HCT116 (cell line): ENCODE data around the gene CD3G. TPM values are rescaled to one million over a fixed set of nuclear protein-coding genes. Genes with fewer than 3 reads are reported as not detected.

ENCODE experiments used
- ATAC-seq: fragments of 200-7000 bp; cut with Tn5 transposase; 2 replicates; pipeline ENCODE4 v1.9.1; 2020; ENCODE audit warnings: mild to moderate bottlenecking, moderate library complexity
- BruUV-seq: library from RNA; stranded (reverse); fragments of 400-500 nt; replicated peaks from 2 replicates; lab custom pipeline; 2021; lab: Mats Ljungman, UMichigan
- CTCF ChIA-PET: fragments of 300-600 bp; sonication (Branson Sonifier 250); formaldehyde crosslinking; loops from one replicate; lab custom pipeline; 2021; ENCODE audit warnings: antibody characterized with exemption; lab: Charles Lee
- POLR2A ChIA-PET: fragments of 300-600, 350-600 bp; sonication (Branson Sonifier 250); formaldehyde crosslinking; loops from one replicate; lab custom pipeline; 2021; ENCODE audit warnings: antibody characterized with exemption; lab: Charles Lee
- RAD21 ChIA-PET, 2 experiments: fragments of 300-600 bp; sonication (Branson Sonifier 250); formaldehyde crosslinking; loops; one replicate each; lab custom pipeline; 2023; ENCODE audit warnings: low total read pairs in 2 of 2; ENCODE audit not compliant: uncharacterized antibody in 2 of 2, unreplicated experiment in 2 of 2, low non-redundant PET in 1 of 2; lab: Charles Lee
- DNase-seq: peaks from one replicate; pipeline ENCODE4 v3.0.0-alpha.2; 2010; ENCODE audit warnings: low read depth, low spot score
- H2AFZ ChIP-seq: fragments of 200-600 bp; shearing (Covaris generic), sonication (generic); 2 replicates; pipeline ENCODE4 v1.6.1; 2017; ENCODE audit warnings: low read depth, mixed run types, mixed read lengths, antibody characterized with exemption, low read length; ENCODE audit not compliant: poor library complexity, severe bottlenecking
- H3K27ac ChIP-seq: 2 replicates; pipeline ENCODE4 v1.5.1; 2012; ENCODE audit warnings: low read depth, low read length
- H3K27me3 ChIP-seq: fragments of 200-600 bp; sonication (generic); 2 replicates; pipeline ENCODE4 v1.6.1; 2016; ENCODE audit warnings: mixed run types, low read length, mixed read lengths; ENCODE audit not compliant: insufficient read depth
- H3K36me3 ChIP-seq, 2 experiments: fragments of 200-500 bp in 1 of 2; fragments of 200-600 bp in 1 of 2; sonication (Bioruptor generic) in 1 of 2; sonication (generic) in 1 of 2; 2 replicates each; pipeline versions ENCODE4 v1.5.1 to v1.6.1; 2014 to 2016; ENCODE audit warnings: low read length in 2 of 2, inconsistent platforms in 1 of 2, mixed read lengths in 1 of 2, mixed run types in 1 of 2; ENCODE audit not compliant: insufficient read depth in 2 of 2, control insufficient read depth in 1 of 2
- H3K4me1 ChIP-seq, 2 experiments: fragments of 200-600 bp in 1 of 2; sonication (generic) in 1 of 2; 2 replicates each; pipeline versions ENCODE4 v1.5.1 to v1.6.1; 2012 to 2017; ENCODE audit warnings: low read length in 2 of 2, inconsistent platforms in 1 of 2, mild to moderate bottlenecking in 1 of 2, mixed read lengths in 1 of 2, mixed run types in 1 of 2, moderate library complexity in 1 of 2; ENCODE audit not compliant: insufficient read depth in 2 of 2, control insufficient read depth in 1 of 2
- H3K4me2 ChIP-seq: fragments of 200-600 bp; sonication (generic); 2 replicates; pipeline ENCODE4 v1.6.1; 2017; ENCODE audit warnings: mixed run types, low read length, mixed read lengths
- H3K4me3 ChIP-seq, 2 experiments: fragments of 200-600 bp in 1 of 2; sonication (generic) in 1 of 2; replicated peaks in 1 of 2; 2 replicates each; pipeline ENCODE4 v1.5.1; 2011 to 2016; ENCODE audit warnings: low read length in 2 of 2, control low read depth in 1 of 2, low read depth in 1 of 2, mild to moderate bottlenecking in 1 of 2, mixed read lengths in 1 of 2, mixed run types in 1 of 2
- H3K79me2 ChIP-seq: fragments of 200-600 bp; sonication (generic); 2 replicates; pipeline ENCODE4 v1.6.1; 2017; ENCODE audit warnings: mild to moderate bottlenecking, mixed run types, low read length, moderate library complexity, mixed read lengths; ENCODE audit not compliant: insufficient read depth
- H3K9ac ChIP-seq: fragments of 200-600 bp; sonication (generic); 2 replicates; pipeline ENCODE4 v1.6.1; 2016; ENCODE audit warnings: low read length, mixed read lengths
- H3K9me2 ChIP-seq: fragments of 200-600 bp; sonication (generic), shearing (Covaris generic); 2 replicates; pipeline ENCODE4 v1.6.1; 2017; ENCODE audit warnings: mixed run types, mild to moderate bottlenecking, moderate library complexity; ENCODE audit not compliant: insufficient read depth
- H3K9me3 ChIP-seq, 2 experiments: fragments of 200-500 bp in 1 of 2; fragments of 200-600 bp in 1 of 2; sonication (Bioruptor generic) in 1 of 2; sonication (generic) in 1 of 2; 2 replicates each; pipeline ENCODE4 v1.6.1; 2014 to 2017; ENCODE audit warnings: low read length in 2 of 2, mixed read lengths in 2 of 2, inconsistent platforms in 1 of 2, low read depth in 1 of 2, mild to moderate bottlenecking in 1 of 2, mixed run types in 1 of 2, moderate library complexity in 1 of 2; ENCODE audit not compliant: control insufficient read depth in 1 of 2, insufficient read depth in 1 of 2
- H4K20me1 ChIP-seq: fragments of 200-600 bp; sonication (generic), shearing (Covaris generic); 2 replicates; pipeline ENCODE4 v1.6.1; 2017; ENCODE audit warnings: mixed run types, mild to moderate bottlenecking, moderate library complexity; ENCODE audit not compliant: insufficient read depth
- ELF1 ChIP-seq: IDR thresholded peaks from 2 replicates; pipeline ENCODE4 v1.6.1; 2012; ENCODE audit warnings: low read depth, borderline replicate concordance
- MAX ChIP-seq: IDR thresholded peaks from 2 replicates; pipeline ENCODE4 v1.6.1; 2012
- REST ChIP-seq: IDR thresholded peaks from 2 replicates; pipeline ENCODE4 v1.6.1; 2012; ENCODE audit warnings: low read depth
- SIN3A ChIP-seq: IDR thresholded peaks from 2 replicates; pipeline ENCODE4 v1.6.1; 2012; ENCODE audit warnings: low read depth
- ZBTB33 ChIP-seq: IDR thresholded peaks from 2 replicates; pipeline ENCODE4 v1.6.1; 2011; ENCODE audit warnings: mild to moderate bottlenecking, low read length, moderate library complexity; ENCODE audit not compliant: insufficient replicate concordance; ENCODE audit errors: extremely low read depth
- ZNF274 ChIP-seq: fragments of 200-500 bp; sonication (Bioruptor generic); IDR thresholded peaks from 2 replicates; pipeline ENCODE4 v1.6.1; 2014; ENCODE audit warnings: mild to moderate bottlenecking, low read depth, low read length, inconsistent platforms
- intact Hi-C: fragments of 100-400 bp; cut with micrococcal nuclease; formaldehyde crosslinking; loops from 2 replicates; pipeline ENCODE4 v1.10.0; 2022
- total RNA-seq: library from RNA; stranded (reverse); gene quantifications from one replicate; pipeline ENCODE4 v1.2.1, GENCODE V29; 2021; ENCODE audit not compliant: unreplicated experiment

Gene CD3G
- total RNA-seq, 1 experiment from 2014 or later, result 0.20 TPM

GRCh38 chr11:118313242-118313641 is 30.9 kb upstream of the CD3G start:
- intact Hi-C loops, result no loop called here
- ChIA-PET POLR2A (no interaction called here), CTCF (no interaction called here)

More at GRCh38 chr11:118313242-118313641, 30.9 kb upstream of the CD3G start:
- H3K4me2 ChIP-seq, result no peak overlapping the region
- H3K79me2 ChIP-seq, result no peaks in the 10 kb centered on the region
- no peaks in the 10 kb centered on the region for H4K20me1 ChIP-seq
- no peaks in the 10 kb centered on the region for H3K36me3 ChIP-seq
- no peaks in the 10 kb centered on the region for H3K9me3 ChIP-seq
- RAD21 ChIA-PET, result no interaction called here
- TF ChIP-seq ZBTB33, result no peak
- TF ChIP-seq REST, result no peak
- no peak for TF ChIP-seq ZNF274
- TF ChIP-seq SIN3A, result no peak
- no peak for TF ChIP-seq ELF1
- TF ChIP-seq MAX, result no peak
- H3K27ac ChIP-seq, result no peak overlapping the region
- no peaks in the 10 kb centered on the region for H3K27me3 ChIP-seq
- ATAC-seq (no peak), DNase-seq (no peak)
- BruUV-seq, result no TSS peak
- H3K4me3 ChIP-seq, result no peak overlapping the region
- no peaks in the 10 kb centered on the region for H3K4me1 ChIP-seq
- no peaks in the 10 kb centered on the region for H3K9me2 ChIP-seq
- H3K9ac ChIP-seq, result no peak overlapping the region
- H2AFZ ChIP-seq, result no peak overlapping the region
